Ishikawa (cell line): ENCODE results near the gene CEP164.

Experiments
- CEBPB ChIP-seq: IDR thresholded peaks from 2 replicates; pipeline ENCODE4 v1.6.1; 2012
- CREB1 ChIP-seq: IDR thresholded peaks from 2 replicates; pipeline ENCODE4 v1.6.1; 2012; ENCODE audit warnings: low read depth
- EGR1 ChIP-seq: IDR thresholded peaks from 2 replicates; pipeline ENCODE4 v1.6.1; 2012
- EP300 ChIP-seq: IDR thresholded peaks from 2 replicates; pipeline ENCODE4 v1.6.1; 2012; ENCODE audit warnings: borderline replicate concordance
- FOXM1 ChIP-seq: IDR thresholded peaks from 2 replicates; pipeline ENCODE4 v1.6.1; 2012; ENCODE audit warnings: low read depth, borderline replicate concordance
- NFIC ChIP-seq: IDR thresholded peaks from 2 replicates; pipeline ENCODE4 v1.6.1; 2012
- RAD21 ChIP-seq: IDR thresholded peaks from 2 replicates; pipeline ENCODE4 v1.6.1; 2012; ENCODE audit warnings: low read depth
- TAF1 ChIP-seq: IDR thresholded peaks from 2 replicates; pipeline ENCODE4 v1.6.1; 2012; ENCODE audit warnings: low read depth, mild to moderate bottlenecking
- TCF12 ChIP-seq: IDR thresholded peaks from 2 replicates; pipeline ENCODE4 v1.6.1; 2012; ENCODE audit warnings: low read depth
- TEAD4 ChIP-seq: IDR thresholded peaks from 2 replicates; pipeline ENCODE4 v1.6.1; 2012
- YY1 ChIP-seq: IDR thresholded peaks from 2 replicates; pipeline ENCODE4 v1.6.1; 2012; ENCODE audit warnings: low read depth
- ZBTB7A ChIP-seq: IDR thresholded peaks from 2 replicates; pipeline ENCODE4 v1.6.1; 2012; ENCODE audit warnings: low read depth
- TF ChIP-seq, protein P1 (sequence below): IDR thresholded peaks from 2 replicates; pipeline ENCODE4 v1.6.1; 2012; ENCODE audit warnings: low read depth, mild to moderate bottlenecking
- TF ChIP-seq, protein P2 (sequence below): IDR thresholded peaks from 2 replicates; pipeline ENCODE4 v1.6.1; 2012
- TF ChIP-seq, protein P3 (sequence below): IDR thresholded peaks from 2 replicates; pipeline ENCODE4 v1.6.1; 2012

CEP164 gene

DNA sequence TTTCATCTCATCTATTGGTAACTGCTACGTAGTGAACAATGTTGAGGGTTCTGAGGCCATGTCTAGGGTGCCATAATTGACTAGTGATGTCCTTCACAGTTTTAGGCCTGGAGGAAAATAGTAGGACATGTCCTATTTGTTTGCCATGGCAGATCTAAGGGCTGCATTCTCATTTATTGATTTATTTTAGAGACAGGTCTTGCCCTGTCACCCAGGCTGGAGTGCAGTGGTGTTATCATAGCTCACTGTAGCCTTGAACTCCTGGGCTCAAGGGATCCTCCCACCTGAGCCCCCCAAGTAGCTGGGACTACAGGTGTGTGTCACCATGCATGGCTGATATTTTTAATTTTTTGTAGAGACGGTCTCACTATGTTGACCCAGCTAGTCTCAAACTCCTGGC, 5.2 kb downstream of the CEP164 start:
- TF ChIP-seq EGR1 (no peak), NFIC (no peak), CEBPB (no peak), FOXM1 (no peak), TAF1 (no peak), TCF12 (no peak), CREB1 (no peak), YY1 (no peak), RAD21 (no peak), ZBTB7A (no peak), EP300 (no peak), TEAD4 (no peak)
- TF ChIP-seq, protein P1, sequence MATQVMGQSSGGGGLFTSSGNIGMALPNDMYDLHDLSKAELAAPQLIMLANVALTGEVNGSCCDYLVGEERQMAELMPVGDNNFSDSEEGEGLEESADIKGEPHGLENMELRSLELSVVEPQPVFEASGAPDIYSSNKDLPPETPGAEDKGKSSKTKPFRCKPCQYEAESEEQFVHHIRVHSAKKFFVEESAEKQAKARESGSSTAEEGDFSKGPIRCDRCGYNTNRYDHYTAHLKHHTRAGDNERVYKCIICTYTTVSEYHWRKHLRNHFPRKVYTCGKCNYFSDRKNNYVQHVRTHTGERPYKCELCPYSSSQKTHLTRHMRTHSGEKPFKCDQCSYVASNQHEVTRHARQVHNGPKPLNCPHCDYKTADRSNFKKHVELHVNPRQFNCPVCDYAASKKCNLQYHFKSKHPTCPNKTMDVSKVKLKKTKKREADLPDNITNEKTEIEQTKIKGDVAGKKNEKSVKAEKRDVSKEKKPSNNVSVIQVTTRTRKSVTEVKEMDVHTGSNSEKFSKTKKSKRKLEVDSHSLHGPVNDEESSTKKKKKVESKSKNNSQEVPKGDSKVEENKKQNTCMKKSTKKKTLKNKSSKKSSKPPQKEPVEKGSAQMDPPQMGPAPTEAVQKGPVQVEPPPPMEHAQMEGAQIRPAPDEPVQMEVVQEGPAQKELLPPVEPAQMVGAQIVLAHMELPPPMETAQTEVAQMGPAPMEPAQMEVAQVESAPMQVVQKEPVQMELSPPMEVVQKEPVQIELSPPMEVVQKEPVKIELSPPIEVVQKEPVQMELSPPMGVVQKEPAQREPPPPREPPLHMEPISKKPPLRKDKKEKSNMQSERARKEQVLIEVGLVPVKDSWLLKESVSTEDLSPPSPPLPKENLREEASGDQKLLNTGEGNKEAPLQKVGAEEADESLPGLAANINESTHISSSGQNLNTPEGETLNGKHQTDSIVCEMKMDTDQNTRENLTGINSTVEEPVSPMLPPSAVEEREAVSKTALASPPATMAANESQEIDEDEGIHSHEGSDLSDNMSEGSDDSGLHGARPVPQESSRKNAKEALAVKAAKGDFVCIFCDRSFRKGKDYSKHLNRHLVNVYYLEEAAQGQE, result no peak
- TF ChIP-seq, protein P2, sequence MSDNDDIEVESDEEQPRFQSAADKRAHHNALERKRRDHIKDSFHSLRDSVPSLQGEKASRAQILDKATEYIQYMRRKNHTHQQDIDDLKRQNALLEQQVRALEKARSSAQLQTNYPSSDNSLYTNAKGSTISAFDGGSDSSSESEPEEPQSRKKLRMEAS, result no peak
- TF ChIP-seq, protein P3, sequence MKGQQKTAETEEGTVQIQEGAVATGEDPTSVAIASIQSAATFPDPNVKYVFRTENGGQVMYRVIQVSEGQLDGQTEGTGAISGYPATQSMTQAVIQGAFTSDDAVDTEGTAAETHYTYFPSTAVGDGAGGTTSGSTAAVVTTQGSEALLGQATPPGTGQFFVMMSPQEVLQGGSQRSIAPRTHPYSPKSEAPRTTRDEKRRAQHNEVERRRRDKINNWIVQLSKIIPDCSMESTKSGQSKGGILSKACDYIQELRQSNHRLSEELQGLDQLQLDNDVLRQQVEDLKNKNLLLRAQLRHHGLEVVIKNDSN, result no peak

DNA sequence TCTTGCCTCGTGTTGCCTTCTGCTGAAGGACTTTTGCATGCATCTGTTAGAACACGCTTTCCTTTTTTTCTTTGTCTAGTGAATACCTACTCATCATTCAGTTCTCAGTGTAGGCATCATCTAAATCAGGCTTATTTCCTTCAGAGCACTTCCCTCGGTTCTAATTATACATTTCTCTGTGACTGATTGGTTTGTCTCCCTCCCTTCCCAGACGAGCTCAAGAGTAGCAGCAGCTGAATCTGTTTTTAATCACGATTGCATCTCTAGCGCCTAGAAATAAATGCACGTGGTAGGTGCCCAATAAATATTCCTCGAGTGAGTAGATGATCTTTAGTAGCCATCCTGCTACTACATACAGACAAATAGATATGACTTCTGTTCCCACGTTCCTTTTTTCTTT, 6.3 kb downstream of the CEP164 start:
- TF ChIP-seq EP300, result no peak
- no peak for TF ChIP-seq CEBPB
- TF ChIP-seq EGR1, result no peak
- TF ChIP-seq TEAD4, result no peak
- no peak for TF ChIP-seq ZBTB7A
- TF ChIP-seq, protein P3, result no peak

DNA sequence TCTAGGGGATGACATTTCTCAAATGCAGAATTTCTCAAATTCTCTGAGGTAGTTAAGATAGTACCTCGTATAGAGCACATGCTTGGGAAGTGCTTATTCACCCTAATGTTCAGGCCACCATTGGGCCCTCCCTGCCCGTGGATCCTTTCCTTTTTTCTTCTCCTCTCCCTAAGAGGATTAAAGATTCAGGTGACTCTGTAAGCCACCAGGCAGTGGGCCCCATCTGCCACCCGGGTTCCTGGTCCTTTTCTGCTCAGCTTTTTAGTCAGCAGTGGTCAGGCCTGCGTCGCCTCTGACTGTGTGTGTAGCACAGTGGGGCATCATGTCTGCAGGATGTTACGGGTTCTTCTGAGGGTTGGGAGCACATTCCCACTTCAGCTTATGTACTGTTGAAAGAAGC, 7.2 kb downstream of the CEP164 start:
- TF ChIP-seq YY1, result no peak
- no peak for TF ChIP-seq TAF1
- TF ChIP-seq NFIC, result no peak
- no peak for TF ChIP-seq RAD21
- no peak for TF ChIP-seq FOXM1
- no peak for TF ChIP-seq TEAD4
- no peak for TF ChIP-seq ZBTB7A
- no peak for TF ChIP-seq EP300
- TF ChIP-seq EGR1, result no peak
- TF ChIP-seq, protein P2, result no peak
- TF ChIP-seq CREB1, result no peak

DNA sequence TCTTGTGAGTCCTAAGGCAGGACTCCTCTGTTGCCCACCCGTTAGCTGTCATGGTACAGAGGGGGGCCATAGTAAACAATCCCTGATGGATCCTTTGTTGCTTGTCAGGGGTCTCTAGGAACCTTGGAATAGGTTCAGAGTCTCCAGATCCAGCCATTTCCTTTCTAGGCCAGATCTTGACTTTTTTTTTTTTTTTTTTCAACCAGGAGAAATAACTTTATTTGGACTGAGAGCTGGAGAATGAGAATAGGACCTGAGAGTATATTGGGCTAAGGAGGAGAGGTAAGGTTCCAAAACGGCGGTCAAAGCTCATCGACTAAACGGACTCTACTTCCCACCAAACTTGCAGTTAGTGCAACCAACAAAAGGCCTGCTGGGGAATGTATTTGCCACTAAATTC, 7.7 kb downstream of the CEP164 start:
- TF ChIP-seq YY1, result no peak
- TF ChIP-seq, protein P3, result no peak

DNA sequence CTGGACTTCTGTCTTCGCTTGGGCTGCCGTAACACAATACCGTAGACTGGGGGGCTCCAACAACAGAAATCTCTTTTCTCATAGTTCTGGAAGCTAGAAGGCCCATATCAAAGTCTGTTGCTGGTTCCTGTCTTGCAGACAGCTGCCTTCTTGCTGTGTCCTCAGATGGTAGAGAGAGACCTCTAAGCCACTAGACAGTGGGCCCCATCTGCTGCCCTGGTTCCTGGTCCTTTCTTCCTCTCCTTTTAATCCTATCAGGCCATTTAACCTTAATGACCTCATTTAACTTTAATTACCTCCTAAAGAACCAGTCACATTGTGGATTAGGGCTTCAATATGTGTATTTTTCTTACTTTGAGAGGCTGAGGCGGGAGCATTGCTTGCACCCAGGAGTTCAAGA, 9.4 kb downstream of the CEP164 start:
- TF ChIP-seq EP300 (no peak), NFIC (no peak)

DNA sequence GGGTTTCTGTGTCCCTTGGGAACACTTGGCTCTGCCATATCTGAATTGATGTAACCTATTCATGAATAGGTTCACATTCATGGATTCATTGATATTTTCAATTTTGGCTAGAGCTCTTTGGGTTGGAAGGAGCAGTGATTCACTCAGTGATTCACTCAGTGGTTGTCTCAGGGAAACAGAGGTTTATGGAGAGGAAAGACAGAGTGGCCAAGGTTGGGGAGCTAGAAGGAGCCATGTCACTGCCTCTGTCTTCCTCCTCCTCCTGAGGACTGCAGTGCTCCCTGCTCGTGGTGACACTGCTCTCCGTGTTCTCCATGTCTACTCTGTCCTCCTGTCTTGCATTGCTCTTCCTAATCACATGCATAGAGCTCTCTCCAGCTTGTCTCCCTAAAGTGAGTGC, 17.4 kb downstream of the CEP164 start:
- TF ChIP-seq TEAD4, result no peak
- no peak for TF ChIP-seq TAF1
- no peak for TF ChIP-seq EP300
- TF ChIP-seq RAD21, result no peak
- TF ChIP-seq, protein P2, result no peak
- TF ChIP-seq EGR1, result no peak
- no peak for TF ChIP-seq CREB1
- no peak for TF ChIP-seq YY1

DNA sequence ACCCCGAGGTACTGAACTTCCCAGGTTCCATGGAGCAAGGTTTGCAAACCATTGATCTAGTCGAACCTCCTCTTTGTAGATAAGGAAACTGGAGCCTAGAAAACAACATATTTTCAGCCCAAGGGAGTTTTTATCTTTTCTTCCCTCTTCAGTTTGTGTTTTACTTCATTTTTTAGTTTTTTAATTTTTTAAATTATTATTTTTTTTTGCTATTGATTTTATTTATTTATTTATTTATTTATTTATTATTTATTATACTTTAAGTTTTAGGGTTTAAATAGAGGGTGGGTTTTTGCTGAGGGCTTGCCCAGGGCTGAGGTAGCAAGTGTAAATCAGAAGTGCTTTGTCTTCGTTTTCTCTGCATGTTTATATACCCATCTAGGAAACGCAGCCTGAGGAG, 26.9 kb downstream of the CEP164 start:
- TF ChIP-seq EP300, result no peak
- TF ChIP-seq, protein P3, result no peak
- no peak for TF ChIP-seq RAD21
- TF ChIP-seq TEAD4, result no peak
- no peak for TF ChIP-seq TAF1
- no peak for TF ChIP-seq CEBPB
- no peak for TF ChIP-seq ZBTB7A
- TF ChIP-seq, protein P1, result no peak
- TF ChIP-seq CREB1, result no peak
